WERI-Rb-1 (cell line): ENCODE measurements around the gene PAGR1.

Experiments used
- DNase-seq: peaks from one replicate; pipeline ENCODE4 v3.0.0-alpha.2; 2020
- H3K27ac ChIP-seq: fragments of 250-450 bp; sonication (Bioruptor Pico); 2 replicates; pipeline ENCODE4 v1.5.1; 2020; ENCODE audit warnings: mild to moderate bottlenecking, moderate library complexity
- H3K27me3 ChIP-seq: fragments of 250-450 bp; sonication (Bioruptor Pico); 2 replicates; pipeline ENCODE4 v1.5.1; 2021; ENCODE audit warnings: mild to moderate bottlenecking, low read depth, moderate library complexity; ENCODE audit not compliant: insufficient read depth, severe bottlenecking
- H3K36me3 ChIP-seq: fragments of 250-450 bp; sonication (Bioruptor Pico); 2 replicates; pipeline ENCODE4 v1.5.1; 2020; ENCODE audit warnings: mild to moderate bottlenecking, moderate library complexity
- H3K4me3 ChIP-seq: 2 replicates; pipeline ENCODE4 v1.5.1; 2011; ENCODE audit warnings: low read depth, mild to moderate bottlenecking, control low read depth, low read length
- H3K9me3 ChIP-seq: fragments of 250-450 bp; sonication (Bioruptor Pico); 2 replicates; pipeline ENCODE4 v1.5.1; 2021; ENCODE audit warnings: mild to moderate bottlenecking, moderate library complexity; ENCODE audit not compliant: severe bottlenecking
- TF ChIP-seq, protein P1 (sequence below): IDR thresholded peaks from 2 replicates; pipeline ENCODE4 v1.5.1; 2011; ENCODE audit warnings: low read depth, mild to moderate bottlenecking, control low read depth, inconsistent platforms, low read length

The PAGR1 gene

GRCh38 chr16:29815032-29815721 is 775 bp upstream of the PAGR1 start:
- Histone ChIP-seq H3K9me3 (no peaks in the 10 kb centered on the region), H3K27ac (peak overlapping the region; percentile 97), H3K27me3 (no peaks in the 10 kb centered on the region), H3K36me3 (peaks cover 30% of the 10 kb centered on the region), H3K4me3 (peak overlapping the region; percentile 81)
- DNase-seq, result no peak
- TF ChIP-seq, protein P1, sequence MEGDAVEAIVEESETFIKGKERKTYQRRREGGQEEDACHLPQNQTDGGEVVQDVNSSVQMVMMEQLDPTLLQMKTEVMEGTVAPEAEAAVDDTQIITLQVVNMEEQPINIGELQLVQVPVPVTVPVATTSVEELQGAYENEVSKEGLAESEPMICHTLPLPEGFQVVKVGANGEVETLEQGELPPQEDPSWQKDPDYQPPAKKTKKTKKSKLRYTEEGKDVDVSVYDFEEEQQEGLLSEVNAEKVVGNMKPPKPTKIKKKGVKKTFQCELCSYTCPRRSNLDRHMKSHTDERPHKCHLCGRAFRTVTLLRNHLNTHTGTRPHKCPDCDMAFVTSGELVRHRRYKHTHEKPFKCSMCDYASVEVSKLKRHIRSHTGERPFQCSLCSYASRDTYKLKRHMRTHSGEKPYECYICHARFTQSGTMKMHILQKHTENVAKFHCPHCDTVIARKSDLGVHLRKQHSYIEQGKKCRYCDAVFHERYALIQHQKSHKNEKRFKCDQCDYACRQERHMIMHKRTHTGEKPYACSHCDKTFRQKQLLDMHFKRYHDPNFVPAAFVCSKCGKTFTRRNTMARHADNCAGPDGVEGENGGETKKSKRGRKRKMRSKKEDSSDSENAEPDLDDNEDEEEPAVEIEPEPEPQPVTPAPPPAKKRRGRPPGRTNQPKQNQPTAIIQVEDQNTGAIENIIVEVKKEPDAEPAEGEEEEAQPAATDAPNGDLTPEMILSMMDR, result no peak

- peak; percentile 65 for DNase-seq
- H3K27me3 ChIP-seq, result no peaks in the 10 kb centered on the region
- TF ChIP-seq, protein P1, result peak; percentile 28; the same call in 1 of the 2 replicates
- H3K27ac ChIP-seq, result peak overlapping the region; percentile 97
- H3K4me3 ChIP-seq, result peak overlapping the region; percentile 81
- H3K36me3 ChIP-seq, result peaks cover 27% of the 10 kb centered on the region
- no peaks in the 10 kb centered on the region for H3K9me3 ChIP-seq
Measured at GRCh38 chr16:29816694-29817441, 916 bp downstream of the PAGR1 start.

DNA sequence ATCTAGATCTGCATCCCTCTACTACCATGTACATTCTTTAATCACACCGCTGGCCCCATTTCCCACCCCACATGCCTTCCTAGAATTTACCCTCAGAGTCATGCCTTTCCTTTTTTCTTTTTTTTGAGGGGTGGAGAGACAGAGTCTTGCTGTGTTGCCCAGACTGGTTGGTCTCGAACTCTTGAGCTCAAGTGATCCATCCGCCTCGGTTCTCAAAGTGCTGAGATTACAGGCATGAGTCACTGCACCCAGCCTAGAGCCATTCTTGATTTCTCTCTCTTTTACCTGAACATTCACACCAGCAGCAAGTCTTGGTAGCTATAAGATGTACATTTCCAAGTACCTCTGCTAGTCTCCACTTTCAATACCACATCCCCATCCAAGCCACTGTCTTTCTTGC is 2.1 kb downstream of the PAGR1 start:
- Histone ChIP-seq H3K27me3 (no peaks in the 10 kb centered on the region), H3K27ac (no peak overlapping the region), H3K36me3 (peaks cover 27% of the 10 kb centered on the region), H3K9me3 (no peaks in the 10 kb centered on the region), H3K4me3 (no peak overlapping the region)
- TF ChIP-seq, protein P1, result no peak
- no peak for DNase-seq

DNA sequence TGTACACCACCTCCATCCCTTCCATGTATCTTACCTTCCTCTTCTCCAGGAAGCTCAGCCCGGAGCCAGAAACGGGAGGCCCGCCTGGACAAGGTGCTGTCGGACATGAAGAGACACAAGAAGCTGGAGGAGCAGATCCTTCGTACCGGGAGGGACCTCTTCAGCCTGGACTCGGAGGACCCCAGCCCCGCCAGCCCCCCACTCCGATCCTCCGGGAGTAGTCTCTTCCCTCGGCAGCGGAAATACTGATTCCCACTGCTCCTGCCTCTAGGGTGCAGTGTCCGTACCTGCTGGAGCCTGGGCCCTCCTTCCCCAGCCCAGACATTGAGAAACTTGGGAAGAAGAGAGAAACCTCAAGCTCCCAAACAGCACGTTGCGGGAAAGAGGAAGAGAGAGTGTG is 3.6 kb downstream of the PAGR1 start:
- DNase-seq, result no peak
- H3K4me3 ChIP-seq, result no peak overlapping the region
- H3K9me3 ChIP-seq, result no peaks in the 10 kb centered on the region
- H3K36me3 ChIP-seq, result peaks cover 27% of the 10 kb centered on the region
- no peaks in the 10 kb centered on the region for H3K27me3 ChIP-seq
- peak overlapping the region; percentile 23 for H3K27ac ChIP-seq
- TF ChIP-seq, protein P1, result peak; percentile 58

- Histone ChIP-seq H3K27ac (peak within 1 kb of the TSS; percentile 41), H3K4me3 (peak within 1 kb of the TSS; percentile 34)
Measured at GRCh38 chr16:29820271-29820701, 4.3 kb downstream of the PAGR1 start, which contains the start of gene MVP. Gene MVP (plus strand): TSS chr16:29820462. CDS start chr16:29830550, 10,088 bp downstream.

More at GRCh38 chr16:29820271-29820701, 4.3 kb downstream of the PAGR1 start, which contains the start of gene MVP:
- Histone ChIP-seq H3K27me3 (no peaks in the 10 kb centered on the region), H3K36me3 (peaks cover 27% of the 10 kb centered on the region), H3K9me3 (no peaks in the 10 kb centered on the region)
- TF ChIP-seq, protein P1, result no peak
- DNase-seq, result peak; percentile 72
